Measurements from ENCODE around the gene RASGRF1. TPM values are rescaled to one million over a fixed set of nuclear protein-coding genes. Genes with fewer than 3 reads are reported as not detected.

Gene RASGRF1
- total and polyA plus RNA-seq, 9 of the 15 experiments (the other 6 are each of a cell fraction or from before 2014, with no cell fraction given): 0.03 to 0.58 (median 0.06) TPM; not detected in 1

DNA sequence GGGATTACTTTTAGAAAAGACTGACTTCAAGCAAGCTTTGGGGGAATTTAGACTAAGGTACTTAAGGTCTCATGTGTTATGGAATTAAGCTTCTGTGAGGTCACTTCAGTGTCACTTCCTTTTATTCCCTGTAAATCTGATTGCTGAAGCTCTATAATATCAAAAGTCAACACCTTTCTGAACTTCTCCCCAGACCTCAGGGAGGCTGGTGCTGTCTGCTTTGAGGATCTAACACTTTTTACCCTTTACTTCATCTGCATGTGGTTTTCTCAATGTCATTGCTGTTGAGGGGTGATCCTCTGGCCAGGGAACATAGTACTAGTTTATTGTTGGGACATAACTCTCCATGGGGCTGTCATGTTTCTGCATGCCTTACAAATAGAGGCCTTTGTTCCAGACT lies 41.8 kb upstream of the RASGRF1 start:
- Histone ChIP-seq H3K4me2 (ENCODE audit: insufficient read depth, low read length) (no peak overlapping the region), H3K9ac (ENCODE audit: insufficient read depth in 1 of 2, low read depth in 2 of 2, low read length in 2 of 2) (no peak overlapping the region), H3K27ac (ENCODE audit: extremely low read depth, low read depth, low read length) (no peak overlapping the region), H4K20me1 (replicated peaks; ENCODE audit: control insufficient read depth, insufficient read depth, low read length) (no peaks in the 10 kb centered on the region), H3K4me1 (replicated peaks in 1 of 2; ENCODE audit: control insufficient read depth in 2 of 2, insufficient read depth in 2 of 2, low read length in 2 of 2) (no peaks in the 10 kb centered on the region), H3K36me3 (ENCODE audit: control insufficient read depth, insufficient read depth, low read length) (no peaks in the 10 kb centered on the region), H3K9me1 (ENCODE audit: control insufficient read depth, insufficient read depth, low read length) (no peaks in the 10 kb centered on the region), H3K4me3 (no peak overlapping the region), H3K9me3 (replicated peaks; ENCODE audit: control insufficient read depth, insufficient read depth, low read depth, low read length) (no peaks in the 10 kb centered on the region), H3K79me2 (ENCODE audit: control insufficient read depth, insufficient read depth, low read length) (no peaks in the 10 kb centered on the region), H3K27me3 (ENCODE audit: control insufficient read depth in 2 of 2, insufficient read depth in 2 of 2, low read length in 2 of 2) (peaks cover 3 to 10% of the 10 kb centered on the region in 2 experiments; a peak in 4 of 5 replicates), H2AFZ (ENCODE audit: low read depth, low read length) (no peak overlapping the region)
- DNase-seq (ENCODE audit: extremely low read depth in 1 of 4, low spot score in 3 of 4) (no peak), ATAC-seq (no peak), FAIRE-seq (no peak)
- intact Hi-C loops (cut with micrococcal nuclease) (no loop called here), in situ Hi-C loops (cut with MboI) (no loop called here)
- POLR2A ChIA-PET: no interaction called here
- no TSS peak for BruUV-seq (replicated peaks)
- CTCF ChIA-PET (ENCODE audit: low intra/inter-chr PET ratio): no interaction called here
- no peak for TF ChIP-seq POLR2G (IDR thresholded peaks at IDR 0.05; ENCODE audit: low read depth, low read length)
- TF ChIP-seq CCAR2 (IDR thresholded peaks at IDR 0.05; ENCODE audit: low read depth, low read length): no peak
- TF ChIP-seq, protein P1, sequence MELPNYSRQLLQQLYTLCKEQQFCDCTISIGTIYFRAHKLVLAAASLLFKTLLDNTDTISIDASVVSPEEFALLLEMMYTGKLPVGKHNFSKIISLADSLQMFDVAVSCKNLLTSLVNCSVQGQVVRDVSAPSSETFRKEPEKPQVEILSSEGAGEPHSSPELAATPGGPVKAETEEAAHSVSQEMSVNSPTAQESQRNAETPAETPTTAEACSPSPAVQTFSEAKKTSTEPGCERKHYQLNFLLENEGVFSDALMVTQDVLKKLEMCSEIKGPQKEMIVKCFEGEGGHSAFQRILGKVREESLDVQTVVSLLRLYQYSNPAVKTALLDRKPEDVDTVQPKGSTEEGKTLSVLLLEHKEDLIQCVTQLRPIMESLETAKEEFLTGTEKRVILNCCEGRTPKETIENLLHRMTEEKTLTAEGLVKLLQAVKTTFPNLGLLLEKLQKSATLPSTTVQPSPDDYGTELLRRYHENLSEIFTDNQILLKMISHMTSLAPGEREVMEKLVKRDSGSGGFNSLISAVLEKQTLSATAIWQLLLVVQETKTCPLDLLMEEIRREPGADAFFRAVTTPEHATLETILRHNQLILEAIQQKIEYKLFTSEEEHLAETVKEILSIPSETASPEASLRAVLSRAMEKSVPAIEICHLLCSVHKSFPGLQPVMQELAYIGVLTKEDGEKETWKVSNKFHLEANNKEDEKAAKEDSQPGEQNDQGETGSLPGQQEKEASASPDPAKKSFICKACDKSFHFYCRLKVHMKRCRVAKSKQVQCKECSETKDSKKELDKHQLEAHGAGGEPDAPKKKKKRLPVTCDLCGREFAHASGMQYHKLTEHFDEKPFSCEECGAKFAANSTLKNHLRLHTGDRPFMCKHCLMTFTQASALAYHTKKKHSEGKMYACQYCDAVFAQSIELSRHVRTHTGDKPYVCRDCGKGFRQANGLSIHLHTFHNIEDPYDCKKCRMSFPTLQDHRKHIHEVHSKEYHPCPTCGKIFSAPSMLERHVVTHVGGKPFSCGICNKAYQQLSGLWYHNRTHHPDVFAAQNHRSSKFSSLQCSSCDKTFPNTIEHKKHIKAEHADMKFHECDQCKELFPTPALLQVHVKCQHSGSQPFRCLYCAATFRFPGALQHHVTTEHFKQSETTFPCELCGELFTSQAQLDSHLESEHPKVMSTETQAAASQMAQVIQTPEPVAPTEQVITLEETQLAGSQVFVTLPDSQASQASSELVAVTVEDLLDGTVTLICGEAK (IDR thresholded peaks at IDR 0.05): no peak
- TF ChIP-seq, protein P1 (CRISPR knock-in tag; IDR thresholded peaks at IDR 0.05): no peak
- no peak for TF ChIP-seq NCOR1 (IDR thresholded peaks at IDR 0.05)
- TF ChIP-seq KLF13 (tag; IDR thresholded peaks at IDR 0.05; ENCODE audit: borderline replicate concordance, low read depth): no peak
- TF ChIP-seq PHB2 (IDR thresholded peaks at IDR 0.05; ENCODE audit: low read depth): no peak
- no peak for TF ChIP-seq STAG1 (CRISPR knock-in tag; IDR thresholded peaks at IDR 0.05; ENCODE audit: borderline replicate concordance)
- TF ChIP-seq, protein P2, sequence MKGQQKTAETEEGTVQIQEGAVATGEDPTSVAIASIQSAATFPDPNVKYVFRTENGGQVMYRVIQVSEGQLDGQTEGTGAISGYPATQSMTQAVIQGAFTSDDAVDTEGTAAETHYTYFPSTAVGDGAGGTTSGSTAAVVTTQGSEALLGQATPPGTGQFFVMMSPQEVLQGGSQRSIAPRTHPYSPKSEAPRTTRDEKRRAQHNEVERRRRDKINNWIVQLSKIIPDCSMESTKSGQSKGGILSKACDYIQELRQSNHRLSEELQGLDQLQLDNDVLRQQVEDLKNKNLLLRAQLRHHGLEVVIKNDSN (CRISPR knock-in tag; IDR thresholded peaks at IDR 0.05): no peak
- no peak for TF ChIP-seq ZNF785 (CRISPR knock-in tag; IDR thresholded peaks at IDR 0.05)
- TF ChIP-seq SP2 (IDR thresholded peaks at IDR 0.05; ENCODE audit: extremely low read depth, low read depth, low read length, poor library complexity, severe bottlenecking): no peak
- TF ChIP-seq, protein P3, sequence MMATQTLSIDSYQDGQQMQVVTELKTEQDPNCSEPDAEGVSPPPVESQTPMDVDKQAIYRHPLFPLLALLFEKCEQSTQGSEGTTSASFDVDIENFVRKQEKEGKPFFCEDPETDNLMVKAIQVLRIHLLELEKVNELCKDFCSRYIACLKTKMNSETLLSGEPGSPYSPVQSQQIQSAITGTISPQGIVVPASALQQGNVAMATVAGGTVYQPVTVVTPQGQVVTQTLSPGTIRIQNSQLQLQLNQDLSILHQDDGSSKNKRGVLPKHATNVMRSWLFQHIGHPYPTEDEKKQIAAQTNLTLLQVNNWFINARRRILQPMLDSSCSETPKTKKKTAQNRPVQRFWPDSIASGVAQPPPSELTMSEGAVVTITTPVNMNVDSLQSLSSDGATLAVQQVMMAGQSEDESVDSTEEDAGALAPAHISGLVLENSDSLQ (IDR thresholded peaks at IDR 0.05): no peak
- TF ChIP-seq GABPA (tag; conservative IDR thresholded peaks at IDR 0.05; ENCODE audit: low read depth): no peak
